NCI-H128 (cell line): Measurements from ENCODE around the gene NANOGP8.

ENCODE experiments used
- DNase-seq: peaks from one replicate; lab custom pipeline; 2025; ENCODE audit not compliant: unreplicated experiment; lab: John Stamatoyannopoulos, UW

NANOGP8 gene

GRCh38 chr15:35061161-35061824 is 23.8 kb downstream of the NANOGP8 start:
- no peak for DNase-seq

GRCh38 chr15:35060591-35060990 is 24.5 kb downstream of the NANOGP8 start:
- DNase-seq: no peak

- DNase-seq: no peak
These were observed 26.5 kb downstream of the NANOGP8 start for GRCh38 chr15:35058534-35059054.

GRCh38 chr15:35055416-35056105 is 29.5 kb downstream of the NANOGP8 start:
- no peak for DNase-seq

- DNase-seq: no peak
These were observed 30.7 kb downstream of the NANOGP8 start for GRCh38 chr15:35054380-35054779.

GRCh38 chr15:35047996-35048395 is 37.1 kb downstream of the NANOGP8 start:
- DNase-seq: no peak

GRCh38 chr15:35047528-35047927 is 37.6 kb downstream of the NANOGP8 start:
- no peak for DNase-seq

- no peak for DNase-seq
These were observed 41.6 kb downstream of the NANOGP8 start for GRCh38 chr15:35043373-35044095.

GRCh38 chr15:35040339-35041255 is 44.5 kb downstream of the NANOGP8 start:
- no peak for DNase-seq

GRCh38 chr15:35038626-35039451 is 46.3 kb downstream of the NANOGP8 start:
- DNase-seq: no peak
